Stimulated activated CD8-positive, alpha-beta memory T cell treated with anti-CD3 and anti-CD28 coated beads, Interleukin-2, amount 100 ng/mL, for 48 hours (primary cell): ENCODE results near the gene SYCP3.
"Not testable (repeated sequence)": the region's sequence is repeated elsewhere in the genome, so short reads cannot be mapped to it uniquely, and the experiment has no call there.

Experiments
- DNase-seq, 2 donors: peaks; one replicate each; pipeline ENCODE4 v3.0.0-alpha.2; 2020; ENCODE audit warnings: low read depth in 2 of 2

Gene SYCP3

GRCh38 chr12:101759396-101760047, 20.3 kb upstream of the SYCP3 start:
- no peak for DNase-seq

GRCh38 chr12:101750152-101750551, 10.9 kb upstream of the SYCP3 start:
- DNase-seq: no peak

GRCh38 chr12:101749657-101750056, 10.4 kb upstream of the SYCP3 start:
- no peak for DNase-seq

- no peak for DNase-seq
These were observed 9.6 kb upstream of the SYCP3 start for GRCh38 chr12:101748907-101749306.

- no peak for DNase-seq
These were observed 8.4 kb upstream of the SYCP3 start for GRCh38 chr12:101747697-101748096.

GRCh38 chr12:101746661-101747060, 7.4 kb upstream of the SYCP3 start:
- no peak for DNase-seq

- DNase-seq: no peak
These were observed 6.9 kb upstream of the SYCP3 start for GRCh38 chr12:101746196-101746595.

GRCh38 chr12:101745481-101745880, 6.2 kb upstream of the SYCP3 start:
- DNase-seq: no peak

- DNase-seq: no peak
These were observed 4.6 kb upstream of the SYCP3 start for GRCh38 chr12:101743724-101744472.

- no peak for DNase-seq
These were observed 4.0 kb upstream of the SYCP3 start for GRCh38 chr12:101743242-101743641.

- DNase-seq: no peak
These were observed 1.7 kb upstream of the SYCP3 start for GRCh38 chr12:101740980-101741379.

GRCh38 chr12:101740566-101740965, 1.3 kb upstream of the SYCP3 start:
- no peak for DNase-seq

GRCh38 chr12:101737476-101737875, 1.8 kb downstream of the SYCP3 start:
- DNase-seq: no peak

GRCh38 chr12:101734482-101734881, 4.8 kb downstream of the SYCP3 start:
- not testable (repeated sequence) for DNase-seq

GRCh38 chr12:101733166-101733565, 6.1 kb downstream of the SYCP3 start:
- no peak for DNase-seq

GRCh38 chr12:101732318-101732717, 6.9 kb downstream of the SYCP3 start:
- DNase-seq: no peak

GRCh38 chr12:101729842-101730241, 9.4 kb downstream of the SYCP3 start:
- no peak for DNase-seq

GRCh38 chr12:101727098-101727497, 12.2 kb downstream of the SYCP3 start:
- DNase-seq: no peak

- DNase-seq: no peak
These were observed 16.9 kb downstream of the SYCP3 start for GRCh38 chr12:101722392-101722791.

- no peak for DNase-seq
These were observed 19.1 kb downstream of the SYCP3 start for GRCh38 chr12:101720118-101720517.

GRCh38 chr12:101719566-101719965, 19.7 kb downstream of the SYCP3 start:
- no peak for DNase-seq

GRCh38 chr12:101714877-101715444, 24.3 kb downstream of the SYCP3 start:
- no peak for DNase-seq

- DNase-seq: no peak
These were observed 25.3 kb downstream of the SYCP3 start for GRCh38 chr12:101713930-101714329.
